ENCODE results near the gene AWAT1.

DNA sequence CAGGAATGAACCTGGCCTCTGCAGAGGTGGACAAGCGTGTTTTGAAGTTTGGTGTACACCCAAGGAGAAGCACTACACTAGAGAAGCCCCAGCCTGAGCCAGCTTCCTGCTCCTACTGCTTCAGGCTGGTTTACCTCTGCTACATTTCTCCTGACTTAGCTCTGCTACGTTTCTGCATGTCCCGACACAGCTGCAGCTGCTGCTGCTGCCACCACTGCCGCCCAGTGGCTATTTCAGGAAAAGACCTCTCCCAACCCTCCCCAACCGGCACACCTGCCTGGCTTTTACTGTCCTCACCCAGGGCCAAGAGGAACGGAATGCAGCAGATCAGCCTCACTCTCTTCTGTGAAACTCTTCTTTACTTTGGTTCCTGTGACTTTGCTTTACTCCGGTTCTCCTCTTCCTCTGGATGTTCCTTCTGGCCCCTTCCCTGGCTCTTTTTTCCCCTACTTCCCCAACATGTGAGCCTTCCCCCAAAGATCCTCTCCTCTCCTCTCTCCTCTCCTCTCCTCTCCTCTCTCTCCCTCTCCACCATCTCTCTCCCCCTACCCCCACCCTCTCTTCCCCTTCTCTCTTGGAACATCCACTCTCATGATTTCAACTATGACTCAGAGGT lies 28.6 kb downstream of the AWAT1 start:
- TF ChIP-seq OSR1 (CRISPR knock-in tag; IDR thresholded peaks at IDR 0.05) = no peak
- TF ChIP-seq, protein P1, sequence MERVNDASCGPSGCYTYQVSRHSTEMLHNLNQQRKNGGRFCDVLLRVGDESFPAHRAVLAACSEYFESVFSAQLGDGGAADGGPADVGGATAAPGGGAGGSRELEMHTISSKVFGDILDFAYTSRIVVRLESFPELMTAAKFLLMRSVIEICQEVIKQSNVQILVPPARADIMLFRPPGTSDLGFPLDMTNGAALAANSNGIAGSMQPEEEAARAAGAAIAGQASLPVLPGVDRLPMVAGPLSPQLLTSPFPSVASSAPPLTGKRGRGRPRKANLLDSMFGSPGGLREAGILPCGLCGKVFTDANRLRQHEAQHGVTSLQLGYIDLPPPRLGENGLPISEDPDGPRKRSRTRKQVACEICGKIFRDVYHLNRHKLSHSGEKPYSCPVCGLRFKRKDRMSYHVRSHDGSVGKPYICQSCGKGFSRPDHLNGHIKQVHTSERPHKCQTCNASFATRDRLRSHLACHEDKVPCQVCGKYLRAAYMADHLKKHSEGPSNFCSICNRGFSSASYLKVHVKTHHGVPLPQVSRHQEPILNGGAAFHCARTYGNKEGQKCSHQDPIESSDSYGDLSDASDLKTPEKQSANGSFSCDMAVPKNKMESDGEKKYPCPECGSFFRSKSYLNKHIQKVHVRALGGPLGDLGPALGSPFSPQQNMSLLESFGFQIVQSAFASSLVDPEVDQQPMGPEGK (CRISPR knock-in tag; IDR thresholded peaks at IDR 0.05; ENCODE audit: borderline replicate concordance) = no peak
- TF ChIP-seq, protein P2, sequence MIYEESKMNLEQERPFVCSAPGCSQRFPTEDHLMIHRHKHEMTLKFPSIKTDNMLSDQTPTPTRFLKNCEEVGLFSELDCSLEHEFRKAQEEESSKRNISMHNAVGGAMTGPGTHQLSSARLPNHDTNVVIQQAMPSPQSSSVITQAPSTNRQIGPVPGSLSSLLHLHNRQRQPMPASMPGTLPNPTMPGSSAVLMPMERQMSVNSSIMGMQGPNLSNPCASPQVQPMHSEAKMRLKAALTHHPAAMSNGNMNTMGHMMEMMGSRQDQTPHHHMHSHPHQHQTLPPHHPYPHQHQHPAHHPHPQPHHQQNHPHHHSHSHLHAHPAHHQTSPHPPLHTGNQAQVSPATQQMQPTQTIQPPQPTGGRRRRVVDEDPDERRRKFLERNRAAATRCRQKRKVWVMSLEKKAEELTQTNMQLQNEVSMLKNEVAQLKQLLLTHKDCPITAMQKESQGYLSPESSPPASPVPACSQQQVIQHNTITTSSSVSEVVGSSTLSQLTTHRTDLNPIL (CRISPR knock-in tag; IDR thresholded peaks at IDR 0.05; ENCODE audit: low read depth) = no peak
- no peak for TF ChIP-seq ARNTL (CRISPR knock-in tag; IDR thresholded peaks at IDR 0.05; ENCODE audit: borderline replicate concordance, low read depth)
- TF ChIP-seq BACH2 (CRISPR knock-in tag; IDR thresholded peaks at IDR 0.05; ENCODE audit: borderline replicate concordance) = no peak
- TF ChIP-seq RARB (CRISPR knock-in tag; IDR thresholded peaks at IDR 0.05) = no peak
- no peak for TF ChIP-seq ZNF565 (CRISPR knock-in tag; conservative IDR thresholded peaks at IDR 0.05; ENCODE audit: low read depth)
- TF ChIP-seq TOX (CRISPR knock-in tag; IDR thresholded peaks at IDR 0.05; ENCODE audit: borderline replicate concordance) = no peak

All from SK-N-SH treated with all-trans-retinoic acid at 6 μM for 48 hours (cell line).